Activated T-cell treated with anti-CD3 and anti-CD28 coated beads for 24 hours (primary cell): ENCODE data around the gene SORD.
"Not testable (repeated sequence)": the region's sequence is repeated elsewhere in the genome, so short reads cannot be mapped to it uniquely, and the experiment has no call there.

ENCODE experiments used
- DNase-seq: peaks from one replicate; pipeline ENCODE4 v3.0.0-alpha.2; 2020; ENCODE audit warnings: low read depth

Gene SORD

DNA sequence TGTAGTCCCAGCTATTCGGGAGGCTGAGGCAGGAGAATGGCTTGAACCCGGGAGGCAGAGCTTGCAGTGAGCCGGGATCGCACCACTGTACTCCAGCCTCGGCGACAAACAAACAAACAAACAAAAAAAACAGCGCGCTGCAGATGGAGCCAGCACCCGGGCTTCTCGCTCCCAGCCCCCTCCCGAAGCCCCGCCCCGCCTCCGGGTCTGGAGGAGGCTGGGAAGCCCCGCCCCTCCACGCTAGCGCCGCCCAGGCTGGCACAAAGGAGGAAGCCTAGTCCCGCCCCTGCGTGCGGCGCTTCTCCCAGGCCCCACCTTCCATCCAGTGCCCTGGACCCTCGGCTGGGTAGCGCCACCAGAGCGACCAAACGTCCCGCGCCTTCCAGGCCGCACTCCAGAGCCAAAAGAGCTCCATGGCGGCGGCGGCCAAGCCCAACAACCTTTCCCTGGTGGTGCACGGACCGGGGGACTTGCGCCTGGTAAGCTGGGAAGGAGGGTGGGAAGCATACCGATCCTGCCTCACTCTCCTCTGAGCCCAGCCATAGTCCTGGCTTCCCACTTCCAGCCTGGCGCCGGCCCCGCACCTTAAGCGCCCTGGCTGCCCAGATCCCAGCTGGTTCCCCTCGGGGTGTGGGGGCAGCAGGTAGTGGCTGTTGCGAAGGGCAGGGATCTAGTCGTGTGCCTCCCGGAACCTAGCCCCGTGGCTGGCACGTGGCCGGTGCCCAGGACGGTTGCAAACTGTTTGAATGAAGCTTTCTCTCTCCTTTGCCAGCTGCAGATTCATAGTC, at the start of gene SORD:
Gene SORD, plus strand, starts transcription at position 325 of the 788 bp plus-strand sequence. Its CDS starts 89 bp downstream, at position 414.
- peak; percentile 90 for DNase-seq

DNA sequence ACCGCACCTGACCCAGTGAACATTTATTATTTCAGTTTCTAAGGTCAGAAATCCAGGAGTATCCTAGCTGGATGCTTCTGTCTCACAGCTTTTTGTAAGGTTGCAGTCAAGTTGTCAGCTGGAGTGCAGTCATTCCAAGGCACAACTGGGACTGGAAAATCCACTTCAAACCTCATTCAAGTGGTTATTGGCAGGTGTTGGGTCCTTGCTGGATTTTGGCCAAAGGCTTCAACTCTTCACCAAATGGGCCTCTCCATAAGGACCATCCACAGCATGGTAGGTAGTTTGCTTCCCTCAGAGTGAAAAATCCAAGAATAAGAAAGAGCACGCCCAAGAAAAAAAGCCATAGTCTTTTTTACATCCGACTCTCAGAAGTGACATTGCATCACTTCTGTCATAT, 46.8 kb upstream of the SORD start:
- DNase-seq = not testable (repeated sequence)

DNA sequence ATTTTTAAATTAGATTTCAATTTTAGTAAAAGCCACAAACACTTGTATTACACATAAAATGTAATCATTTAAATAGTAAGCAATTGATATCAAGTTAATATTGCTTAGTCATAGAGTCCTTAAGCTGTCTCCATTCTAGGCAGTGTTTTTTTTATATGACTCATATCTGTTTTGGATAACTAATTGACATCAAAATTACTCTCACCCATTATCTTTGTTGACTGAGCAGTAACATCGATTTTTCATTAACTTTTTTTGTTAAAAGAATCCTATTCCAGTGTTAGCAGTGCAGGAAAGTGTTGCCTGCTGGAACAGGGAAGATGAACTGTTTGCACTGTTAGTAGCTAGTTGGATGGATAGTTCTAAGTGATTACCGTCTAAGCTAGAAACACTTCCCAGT, 45.2 kb upstream of the SORD start:
- DNase-seq = not testable (repeated sequence)

DNA sequence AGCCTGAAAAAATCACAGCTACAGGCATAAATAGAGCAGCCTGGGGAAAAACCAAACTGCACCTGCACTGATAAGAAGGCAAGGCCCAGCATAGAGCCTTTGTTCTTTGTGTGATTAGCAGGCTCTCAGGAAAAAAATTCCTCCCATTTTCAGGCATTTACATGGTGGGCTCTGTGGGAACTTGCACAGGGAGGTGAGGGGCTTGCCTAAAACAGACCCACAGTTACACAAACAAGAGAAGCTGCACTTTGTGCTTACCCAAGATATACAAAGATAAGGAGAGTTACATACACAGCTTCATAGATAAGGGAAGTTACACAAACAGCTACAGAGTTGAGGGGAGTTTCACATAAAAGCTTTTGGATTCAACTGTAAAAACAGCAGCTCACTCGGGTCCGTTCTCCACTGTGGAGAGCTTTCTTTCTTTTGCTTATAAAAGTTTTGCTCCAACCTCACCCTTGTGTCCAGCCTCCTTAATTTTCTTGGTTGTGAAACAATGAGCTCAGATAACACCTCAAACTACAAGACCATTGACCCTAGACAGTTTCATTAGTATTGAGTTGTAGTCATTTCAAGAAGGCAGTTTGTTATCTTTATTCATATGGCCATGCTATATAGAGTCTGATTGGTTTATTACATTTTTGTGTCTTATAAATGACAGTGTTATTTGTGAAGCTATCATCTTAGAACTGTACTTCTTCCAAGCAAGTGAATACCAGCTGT, 43.2 kb upstream of the SORD start:
- DNase-seq = not testable (repeated sequence)

DNA sequence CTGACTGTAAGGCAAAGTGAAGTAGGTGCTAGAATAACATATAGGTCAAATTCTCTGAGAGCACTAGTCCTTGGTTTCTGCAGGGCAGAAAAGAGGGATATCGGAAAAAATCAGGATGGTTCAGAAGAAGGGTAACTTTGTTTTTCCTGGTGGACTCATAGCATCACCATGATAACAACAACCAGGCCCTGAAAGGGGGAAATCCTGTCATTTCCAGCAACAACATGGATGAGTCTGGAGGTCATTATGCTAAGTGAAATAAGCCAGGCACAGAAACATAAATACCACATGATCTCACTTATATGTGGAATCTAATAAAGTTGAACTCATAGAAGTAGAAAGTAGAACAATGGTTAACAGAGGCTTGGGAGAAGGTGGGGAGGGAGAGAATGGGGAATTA, 38.9 kb upstream of the SORD start:
- DNase-seq = not testable (repeated sequence)

DNA sequence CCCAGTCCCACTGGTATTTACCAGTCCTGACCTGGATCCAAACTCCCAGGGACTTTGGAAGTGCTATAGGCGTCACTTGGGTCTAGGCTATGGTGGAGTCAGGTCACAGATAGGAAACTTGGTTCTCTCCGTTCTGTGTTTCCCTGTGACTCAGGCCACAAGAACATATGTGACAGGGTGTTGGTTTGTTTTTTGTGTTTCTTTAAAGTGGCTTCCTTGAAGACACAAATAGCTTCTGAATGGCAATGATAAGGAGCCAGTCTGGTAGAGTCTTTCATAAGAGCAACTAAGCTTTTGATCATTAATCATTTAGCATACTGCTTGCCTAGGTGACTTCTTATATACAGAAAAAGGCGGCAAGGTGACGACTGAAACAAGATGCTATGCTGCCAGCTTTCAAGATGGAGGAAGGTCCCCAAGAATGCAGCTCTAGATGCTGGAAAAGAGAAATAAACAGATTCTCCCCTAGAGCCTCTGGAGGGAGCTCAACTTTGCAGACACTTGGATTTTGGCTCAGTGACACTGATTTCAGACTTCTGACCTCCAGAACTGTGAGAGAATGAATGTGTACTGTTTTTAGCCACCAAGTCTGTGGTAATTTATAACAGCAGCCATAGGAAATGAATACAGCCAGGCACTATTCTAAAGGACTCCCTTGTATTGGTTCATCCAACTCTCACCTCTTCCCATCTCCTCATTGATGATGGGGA, 36.5 kb upstream of the SORD start:
- not testable (repeated sequence) for DNase-seq

DNA sequence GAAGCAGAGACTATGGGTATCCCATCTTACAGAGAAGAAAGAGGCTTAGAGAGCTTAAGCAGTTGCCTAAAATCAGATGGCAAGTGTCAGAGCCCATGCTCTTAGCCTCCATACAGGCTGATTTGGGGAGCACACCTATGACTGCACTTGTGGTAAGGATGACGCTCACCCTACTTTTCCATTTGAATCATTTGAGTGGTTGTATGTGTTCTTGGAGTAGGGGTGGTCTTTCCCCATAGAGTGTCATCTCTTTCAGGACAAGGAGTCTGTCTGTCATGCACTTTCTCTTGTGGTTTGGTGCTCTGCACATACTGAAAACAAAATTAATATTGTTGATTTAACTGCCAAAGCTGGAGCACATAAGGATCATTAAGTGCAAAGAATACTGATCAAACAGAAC, 35.3 kb upstream of the SORD start:
- DNase-seq = not testable (repeated sequence)

DNA sequence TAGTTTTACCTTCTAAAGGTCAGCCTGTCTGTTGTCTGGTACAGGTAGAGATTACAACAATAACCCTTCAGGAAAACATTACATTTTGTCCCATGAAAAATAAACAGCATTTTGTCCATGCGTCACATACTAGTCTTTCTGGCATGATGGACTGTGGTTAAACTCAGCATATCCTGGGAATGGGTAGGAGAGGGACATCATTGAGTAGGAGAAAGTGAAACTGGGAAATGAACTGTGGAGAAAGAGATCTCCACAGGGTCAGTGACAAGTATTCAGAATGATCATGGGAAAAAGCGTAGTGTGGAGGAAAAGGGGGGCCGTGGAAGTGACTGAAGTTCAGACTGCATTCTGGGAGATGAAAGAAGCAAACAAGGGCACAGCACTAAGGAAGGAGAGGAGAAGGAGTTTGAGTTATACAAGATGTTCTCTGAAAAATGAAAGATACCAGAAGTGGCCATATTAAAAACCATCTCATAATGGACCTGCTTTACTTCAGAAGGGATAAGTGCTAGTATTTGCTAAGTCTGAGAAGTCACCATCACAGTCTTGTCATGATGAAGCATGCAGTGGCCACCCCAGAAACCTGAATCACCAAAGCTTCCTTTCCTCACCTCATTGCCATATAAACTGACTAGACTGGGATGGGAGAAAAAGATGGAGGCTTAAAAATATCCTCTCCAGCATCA, 34.7 kb upstream of the SORD start:
- not testable (repeated sequence) for DNase-seq

DNA sequence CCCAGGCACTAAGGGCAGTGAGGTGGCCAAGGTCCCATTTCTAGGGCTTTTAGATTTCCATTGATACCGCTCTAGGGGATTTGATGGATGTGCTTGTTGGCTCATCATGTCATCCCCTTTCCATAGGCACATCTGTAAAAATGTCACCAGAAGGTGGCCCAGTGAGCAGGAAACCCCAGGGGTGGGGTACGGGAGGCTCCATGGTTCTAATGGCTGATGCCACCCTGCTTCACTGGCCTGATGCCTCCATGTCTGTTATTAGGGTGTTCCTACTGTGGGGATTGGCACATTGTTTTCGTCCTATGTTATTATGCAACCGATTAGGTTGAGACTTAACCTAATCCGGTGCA, 34.1 kb upstream of the SORD start:
- not testable (repeated sequence) for DNase-seq

DNA sequence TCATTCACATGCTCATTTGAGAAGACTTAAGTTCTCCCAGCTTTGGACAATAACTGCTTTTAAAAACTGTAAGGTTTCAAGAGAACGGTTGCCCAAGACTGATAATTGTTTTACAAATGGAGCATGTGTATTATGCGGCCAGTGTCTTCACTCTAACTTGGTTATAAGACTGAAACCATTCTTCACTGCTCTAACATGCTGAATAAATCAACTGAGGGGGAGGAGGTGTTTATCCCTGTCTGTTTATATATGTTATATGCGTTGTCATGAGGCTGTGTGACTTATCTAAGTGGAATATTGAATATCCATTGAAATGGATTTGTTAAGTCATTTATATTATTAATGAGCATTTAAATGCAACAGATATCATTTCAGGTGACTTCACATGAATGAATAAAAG, 25.4 kb upstream of the SORD start:
- not testable (repeated sequence) for DNase-seq

DNA sequence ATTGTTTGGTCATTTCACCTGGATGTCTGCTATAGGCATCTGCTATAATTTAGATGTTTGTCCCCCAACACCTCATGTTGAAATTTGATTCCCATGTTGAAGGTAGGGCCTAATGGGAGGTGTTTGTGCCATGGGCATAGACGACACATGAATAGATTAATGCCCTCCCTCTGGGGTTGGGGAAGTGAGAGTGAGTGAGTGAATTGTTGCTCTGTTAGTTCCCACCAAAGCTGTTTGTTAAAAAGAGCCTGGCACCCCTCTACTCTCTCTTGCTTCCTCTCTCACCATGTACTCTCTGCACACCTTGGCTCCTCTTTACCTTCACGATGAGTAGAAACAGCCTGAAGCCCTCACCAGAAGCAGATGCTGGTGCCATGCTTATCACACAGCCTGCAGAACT, 23.9 kb upstream of the SORD start:
- DNase-seq = no peak

DNA sequence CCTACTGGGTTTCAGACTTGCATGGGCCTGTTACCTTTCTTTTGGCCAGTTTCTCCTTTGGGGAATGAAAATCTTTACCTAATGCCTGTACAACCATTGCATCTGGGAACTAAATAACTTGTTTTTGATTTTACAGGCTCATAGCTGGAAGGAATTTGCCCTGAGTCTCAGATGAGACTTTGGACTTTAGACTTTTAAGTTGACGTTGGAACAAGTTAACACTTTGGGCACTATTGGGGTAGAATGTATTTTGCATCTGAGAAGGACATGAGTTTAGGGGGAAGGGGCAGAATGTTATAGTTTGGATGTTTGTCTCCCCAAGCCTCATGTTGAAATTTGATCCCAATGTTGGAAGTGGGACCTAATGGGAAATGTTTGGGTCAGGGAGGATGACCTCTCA, 21.8 kb upstream of the SORD start:
- DNase-seq = not testable (repeated sequence)

DNA sequence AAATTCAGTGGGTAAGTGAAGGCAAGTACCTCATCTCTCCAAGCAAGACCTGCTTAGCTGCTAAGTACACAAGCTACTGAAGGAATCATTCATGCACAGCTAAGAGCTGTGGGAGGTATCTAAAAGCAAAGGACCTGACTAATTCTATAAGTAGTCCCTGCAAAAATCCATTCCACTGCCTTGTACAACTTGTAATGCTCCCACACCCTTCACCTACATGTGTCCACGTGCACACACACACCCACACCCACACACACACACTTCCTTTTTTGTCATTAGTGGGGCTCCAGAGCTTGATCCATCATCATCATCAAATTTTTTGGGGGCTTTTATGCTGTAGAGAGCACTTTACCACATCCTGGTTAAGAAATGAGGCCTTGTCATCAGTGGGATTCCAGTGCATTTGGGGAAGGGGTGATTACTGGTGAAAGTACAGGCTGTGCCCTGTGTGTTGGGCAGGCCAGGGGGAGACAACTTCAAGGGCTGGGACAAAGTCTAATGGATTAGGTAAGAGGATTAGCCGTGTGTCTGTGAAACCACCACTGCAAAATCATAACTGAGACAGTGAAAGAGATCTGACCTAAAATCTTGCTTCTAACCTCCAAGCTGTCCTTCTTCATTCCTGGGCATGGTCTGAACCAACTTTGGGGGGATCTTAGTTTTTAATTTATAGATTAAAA, 19.1 kb upstream of the SORD start:
- not testable (repeated sequence) for DNase-seq

DNA sequence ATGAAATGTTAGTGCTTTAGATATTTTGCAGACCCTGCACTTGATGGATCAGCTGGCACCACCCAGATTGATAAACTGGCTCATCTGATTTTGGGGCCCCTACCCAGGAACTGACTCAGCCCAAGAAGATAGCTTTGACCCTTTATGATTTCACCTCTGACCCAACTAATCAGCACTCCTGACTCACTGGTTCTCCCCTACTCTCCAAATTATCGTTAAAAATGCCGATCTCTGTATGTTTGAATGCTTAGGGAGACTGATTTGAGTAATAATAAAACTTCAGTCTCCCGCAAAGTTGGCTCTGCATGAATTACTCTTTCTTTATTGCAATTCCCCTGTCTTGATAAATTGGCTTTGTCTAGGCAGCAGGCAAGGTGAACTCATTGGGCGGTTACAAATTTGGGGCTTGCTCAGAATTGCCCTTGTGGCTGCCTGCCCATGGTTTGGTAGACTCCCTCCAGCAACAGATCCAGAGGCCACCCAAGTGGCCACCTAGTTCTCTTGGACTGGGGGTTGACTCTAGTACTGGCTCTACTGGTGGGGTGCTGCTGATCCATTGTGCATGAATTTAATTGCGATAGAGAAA, 18.3 kb upstream of the SORD start:
- not testable (repeated sequence) for DNase-seq

DNA sequence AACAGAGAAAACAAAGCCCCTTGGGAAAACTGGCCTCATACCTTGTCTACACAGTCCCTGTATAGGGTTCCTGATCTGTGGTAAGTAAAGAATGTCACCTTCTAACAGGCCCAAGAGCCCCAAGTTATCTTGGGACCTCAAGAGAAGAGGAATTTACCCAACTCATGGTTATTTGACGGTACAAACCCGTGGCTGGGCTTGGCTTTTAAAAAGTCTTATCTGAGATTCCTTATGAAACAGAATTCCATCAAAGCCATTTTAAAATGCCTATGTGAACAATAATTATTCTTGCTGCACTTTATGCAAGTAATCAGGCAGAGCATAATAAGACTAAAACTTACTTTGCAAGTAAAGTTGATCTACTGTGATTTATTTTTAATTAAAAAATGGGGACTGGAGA, 13.9 kb upstream of the SORD start:
- no peak for DNase-seq

DNA sequence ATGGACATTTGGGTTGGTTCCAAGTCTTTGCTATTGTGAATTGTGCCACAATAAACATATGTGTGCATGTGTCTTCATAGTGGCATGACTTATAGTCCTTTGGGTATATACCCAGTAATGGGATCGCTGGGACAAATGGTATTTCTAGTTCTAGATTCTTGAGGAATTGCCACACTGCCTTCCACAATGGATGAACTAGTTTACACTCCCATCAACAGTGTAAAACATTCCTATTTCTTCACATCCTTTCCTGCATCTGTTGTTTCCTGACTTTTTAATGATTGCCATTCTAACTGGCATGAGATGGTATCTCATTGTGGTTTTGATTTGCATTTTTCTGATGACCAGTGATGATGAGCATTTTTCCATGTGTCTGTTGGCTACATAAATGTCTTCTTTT, 7.9 kb upstream of the SORD start:
- DNase-seq = not testable (repeated sequence)

DNA sequence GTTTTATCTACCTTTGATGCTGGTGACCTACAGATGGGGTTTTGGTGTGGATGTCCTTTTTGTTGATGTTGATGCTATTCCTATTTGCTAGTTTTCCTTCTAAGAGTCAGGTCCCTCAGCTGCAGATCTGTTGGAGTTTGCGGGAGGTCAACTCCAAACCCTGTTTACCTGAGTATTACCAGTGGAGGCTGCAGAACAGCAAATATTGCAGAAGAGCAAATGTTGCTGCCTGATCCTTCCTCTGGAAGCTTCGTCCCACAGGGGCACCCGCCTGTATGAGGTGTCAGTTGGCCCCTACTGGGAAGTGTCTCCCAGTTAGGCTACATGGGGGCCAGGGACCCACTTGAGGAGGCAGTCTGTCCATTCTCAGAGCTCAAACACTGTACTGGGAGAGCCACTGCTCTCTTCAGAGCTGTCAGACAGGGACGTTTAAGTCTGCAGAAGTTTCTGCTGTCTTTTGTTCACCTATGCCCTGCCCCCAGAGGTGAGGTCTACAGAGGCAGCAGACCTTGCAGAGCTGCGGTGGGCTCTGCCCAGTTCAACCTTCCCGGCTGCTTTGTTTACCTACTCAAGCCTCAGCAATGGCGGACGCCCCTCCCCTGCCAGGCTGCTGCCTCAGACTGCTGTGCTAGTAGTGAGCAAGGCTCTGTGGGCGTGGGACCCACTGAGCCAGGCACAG, 2.6 kb upstream of the SORD start:
- not testable (repeated sequence) for DNase-seq

DNA sequence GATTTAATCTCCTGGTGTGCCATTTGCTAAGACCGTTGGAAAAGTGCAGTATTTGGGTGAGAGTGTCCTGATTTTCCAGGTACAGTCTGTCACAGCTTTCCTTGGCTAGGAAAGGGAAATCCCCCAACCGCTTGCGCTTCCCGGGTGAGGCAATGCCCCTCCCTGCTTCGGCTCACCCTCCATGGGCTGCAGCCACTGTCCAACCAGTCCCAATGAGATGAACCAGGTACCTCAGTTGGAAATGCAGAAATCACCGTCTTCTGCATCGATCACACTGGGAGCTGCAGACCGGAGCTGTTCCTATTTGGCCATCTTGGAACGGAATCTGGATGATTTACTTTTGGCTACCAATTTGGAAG, 2.1 kb upstream of the SORD start:
- not testable (repeated sequence) for DNase-seq

DNA sequence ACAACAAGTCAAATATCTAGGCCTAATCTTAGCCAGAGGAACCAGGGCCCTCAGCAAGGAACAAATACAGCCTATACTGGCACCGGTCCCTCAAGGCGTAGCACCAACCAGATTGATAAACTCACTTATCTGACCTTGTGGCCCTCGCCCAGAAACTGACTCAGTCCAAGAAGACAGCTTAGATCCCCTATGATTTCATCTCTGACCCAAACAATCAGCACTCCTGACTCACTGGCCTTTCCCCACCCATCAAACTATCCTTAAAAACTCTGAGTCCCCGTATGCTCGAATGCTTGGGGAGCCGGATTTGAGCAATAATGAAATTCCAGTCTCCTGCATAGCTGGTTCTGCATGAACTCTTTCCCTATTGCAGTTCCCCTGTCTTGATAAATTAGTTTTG, 1.6 kb upstream of the SORD start:
- no peak for DNase-seq

DNA sequence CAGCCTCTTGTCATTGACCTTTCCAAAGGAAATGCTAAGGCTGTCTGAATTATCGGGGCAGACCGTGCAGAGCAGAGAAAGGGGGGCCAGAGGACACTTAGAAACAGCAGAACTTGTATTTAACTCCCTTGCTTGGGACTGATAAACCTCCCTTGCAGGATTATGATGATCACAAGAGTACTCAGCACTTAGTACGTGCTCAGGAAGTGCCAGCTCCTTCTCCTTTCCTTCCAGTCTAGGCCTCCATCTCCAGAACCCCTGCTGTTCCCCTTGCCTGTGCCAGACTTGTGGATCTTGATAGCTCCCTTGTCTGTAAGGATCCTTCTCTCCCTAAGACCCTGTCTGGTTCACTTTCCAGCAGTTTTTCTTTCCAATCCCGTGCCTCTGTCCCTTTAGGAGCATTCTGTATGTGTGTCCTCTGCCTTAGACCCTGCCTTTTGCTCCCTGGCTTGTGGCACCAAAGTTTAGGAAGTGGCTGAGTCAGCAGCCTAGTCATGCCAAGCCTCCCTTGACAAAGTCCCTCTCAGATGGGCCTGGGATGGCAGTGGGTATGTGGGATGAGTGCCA, 747 bp downstream of the SORD start:
- no peak for DNase-seq
